ENCODE measurements around the gene PABPN1.

DNA sequence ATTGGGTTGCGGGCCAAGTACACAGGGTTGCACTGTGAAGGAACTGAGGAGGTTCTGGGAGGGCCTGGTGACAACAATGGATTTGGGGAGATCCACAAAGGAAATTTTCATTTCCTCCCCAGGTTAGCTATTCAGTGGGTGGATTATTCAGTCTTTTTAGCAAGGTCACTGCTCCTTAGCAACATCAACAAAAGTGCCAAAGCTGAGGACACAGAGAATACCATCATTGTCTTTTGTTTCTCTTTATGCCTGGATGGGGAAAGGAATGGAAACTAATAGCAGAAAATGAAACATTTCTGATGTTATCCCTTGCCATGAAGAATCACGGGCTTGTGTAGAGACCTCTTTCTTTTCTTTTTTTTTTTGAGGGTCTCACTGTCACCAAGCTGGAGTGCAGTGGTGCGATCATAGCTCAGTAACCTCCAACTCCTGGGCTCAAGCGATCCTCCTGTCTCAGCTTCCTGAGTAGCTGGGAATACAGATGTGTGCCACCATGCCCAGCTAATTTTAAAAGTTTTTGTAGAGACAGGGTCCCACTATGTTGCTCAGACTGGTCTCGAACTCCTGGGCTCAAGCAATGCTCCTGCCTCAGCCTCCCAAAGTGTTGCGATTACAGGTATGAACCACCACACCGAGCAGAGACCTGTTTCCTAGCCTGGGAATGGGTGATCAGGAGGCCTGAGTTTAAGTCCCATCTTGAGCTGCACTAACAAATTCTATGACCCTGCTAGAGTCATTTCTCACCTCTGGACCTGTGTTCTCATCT is 25.1 kb upstream of the PABPN1 start:
- TF ChIP-seq, protein P1, sequence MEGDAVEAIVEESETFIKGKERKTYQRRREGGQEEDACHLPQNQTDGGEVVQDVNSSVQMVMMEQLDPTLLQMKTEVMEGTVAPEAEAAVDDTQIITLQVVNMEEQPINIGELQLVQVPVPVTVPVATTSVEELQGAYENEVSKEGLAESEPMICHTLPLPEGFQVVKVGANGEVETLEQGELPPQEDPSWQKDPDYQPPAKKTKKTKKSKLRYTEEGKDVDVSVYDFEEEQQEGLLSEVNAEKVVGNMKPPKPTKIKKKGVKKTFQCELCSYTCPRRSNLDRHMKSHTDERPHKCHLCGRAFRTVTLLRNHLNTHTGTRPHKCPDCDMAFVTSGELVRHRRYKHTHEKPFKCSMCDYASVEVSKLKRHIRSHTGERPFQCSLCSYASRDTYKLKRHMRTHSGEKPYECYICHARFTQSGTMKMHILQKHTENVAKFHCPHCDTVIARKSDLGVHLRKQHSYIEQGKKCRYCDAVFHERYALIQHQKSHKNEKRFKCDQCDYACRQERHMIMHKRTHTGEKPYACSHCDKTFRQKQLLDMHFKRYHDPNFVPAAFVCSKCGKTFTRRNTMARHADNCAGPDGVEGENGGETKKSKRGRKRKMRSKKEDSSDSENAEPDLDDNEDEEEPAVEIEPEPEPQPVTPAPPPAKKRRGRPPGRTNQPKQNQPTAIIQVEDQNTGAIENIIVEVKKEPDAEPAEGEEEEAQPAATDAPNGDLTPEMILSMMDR (IDR thresholded peaks at IDR 0.05; ENCODE audit: low read length), result no peak
- TF ChIP-seq EZH2 (optimal IDR thresholded peaks at IDR 0.05; ENCODE audit: low read depth, low read length), result no peak
